ENCODE data around the gene GALNT12. TPM values are rescaled to one million over a fixed set of nuclear protein-coding genes. Genes with fewer than 3 reads are reported as not detected.

The GALNT12 gene
- total RNA-seq, 1 donor from 2014 or later: not detected

DNA sequence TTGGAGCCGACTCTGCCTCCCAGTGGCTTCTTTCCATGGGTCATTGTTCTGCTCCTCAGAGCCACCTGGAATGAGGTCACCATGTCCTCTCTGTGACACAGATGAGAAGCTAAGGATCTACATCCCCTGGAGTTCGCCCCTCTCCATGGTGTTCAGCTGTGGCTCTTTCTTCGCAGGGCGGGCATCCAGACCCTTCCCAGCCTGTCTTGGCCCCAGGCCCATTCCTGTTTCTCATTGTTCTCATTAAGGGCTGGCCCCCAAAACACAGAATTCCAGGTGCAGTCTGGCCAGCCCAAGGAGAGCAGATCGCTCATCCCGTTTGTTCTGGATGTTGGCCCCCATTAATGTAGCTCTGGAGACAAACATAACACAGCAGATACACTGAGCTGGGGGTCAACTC is 69.8 kb downstream of the GALNT12 start:
- H3K36me3 Mint-ChIP-seq (ENCODE audit: unreplicated experiment): no peaks in the 10 kb centered on the region
- peaks cover 54% of the 10 kb centered on the region for H3K27me3 Mint-ChIP-seq (ENCODE audit: unreplicated experiment)
- no peak overlapping the region for H3K4me3 Mint-ChIP-seq (ENCODE audit: unreplicated experiment)
- H3K4me1 Mint-ChIP-seq (ENCODE audit: unreplicated experiment): peaks cover 5% of the 10 kb centered on the region
- DNase-seq (ENCODE audit: extremely low spot score, unreplicated experiment): no peak
- H3K27ac Mint-ChIP-seq (ENCODE audit: unreplicated experiment): no peak overlapping the region
- H3K9me3 Mint-ChIP-seq (ENCODE audit: unreplicated experiment): no peaks in the 10 kb centered on the region
- TF ChIP-seq, protein P1, sequence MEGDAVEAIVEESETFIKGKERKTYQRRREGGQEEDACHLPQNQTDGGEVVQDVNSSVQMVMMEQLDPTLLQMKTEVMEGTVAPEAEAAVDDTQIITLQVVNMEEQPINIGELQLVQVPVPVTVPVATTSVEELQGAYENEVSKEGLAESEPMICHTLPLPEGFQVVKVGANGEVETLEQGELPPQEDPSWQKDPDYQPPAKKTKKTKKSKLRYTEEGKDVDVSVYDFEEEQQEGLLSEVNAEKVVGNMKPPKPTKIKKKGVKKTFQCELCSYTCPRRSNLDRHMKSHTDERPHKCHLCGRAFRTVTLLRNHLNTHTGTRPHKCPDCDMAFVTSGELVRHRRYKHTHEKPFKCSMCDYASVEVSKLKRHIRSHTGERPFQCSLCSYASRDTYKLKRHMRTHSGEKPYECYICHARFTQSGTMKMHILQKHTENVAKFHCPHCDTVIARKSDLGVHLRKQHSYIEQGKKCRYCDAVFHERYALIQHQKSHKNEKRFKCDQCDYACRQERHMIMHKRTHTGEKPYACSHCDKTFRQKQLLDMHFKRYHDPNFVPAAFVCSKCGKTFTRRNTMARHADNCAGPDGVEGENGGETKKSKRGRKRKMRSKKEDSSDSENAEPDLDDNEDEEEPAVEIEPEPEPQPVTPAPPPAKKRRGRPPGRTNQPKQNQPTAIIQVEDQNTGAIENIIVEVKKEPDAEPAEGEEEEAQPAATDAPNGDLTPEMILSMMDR (IDR thresholded peaks at IDR 0.05): no peak

- H3K4me1 Mint-ChIP-seq (ENCODE audit: unreplicated experiment): no peaks in the 10 kb centered on the region
- H3K4me3 Mint-ChIP-seq (ENCODE audit: unreplicated experiment): no peak overlapping the region
- no peak for DNase-seq (ENCODE audit: extremely low spot score, unreplicated experiment)
- no peak overlapping the region for H3K27ac Mint-ChIP-seq (ENCODE audit: unreplicated experiment)
- H3K36me3 Mint-ChIP-seq (ENCODE audit: unreplicated experiment): no peaks in the 10 kb centered on the region
- TF ChIP-seq, protein P1 (IDR thresholded peaks at IDR 0.05): no peak
- H3K27me3 Mint-ChIP-seq (ENCODE audit: unreplicated experiment): peaks cover 64% of the 10 kb centered on the region
- no peaks in the 10 kb centered on the region for H3K9me3 Mint-ChIP-seq (ENCODE audit: unreplicated experiment)
These were observed 71.9 kb downstream of the GALNT12 start for GRCh38 chr9:98879094-98879962.

GRCh38 chr9:98879963-98880310 is 72.5 kb downstream of the GALNT12 start:
- Mint-ChIP-seq H3K27ac (ENCODE audit: unreplicated experiment) (no peak overlapping the region), H3K4me3 (ENCODE audit: unreplicated experiment) (no peak overlapping the region), H3K9me3 (ENCODE audit: unreplicated experiment) (no peaks in the 10 kb centered on the region), H3K36me3 (ENCODE audit: unreplicated experiment) (no peaks in the 10 kb centered on the region), H3K27me3 (ENCODE audit: unreplicated experiment) (peaks cover 70% of the 10 kb centered on the region), H3K4me1 (ENCODE audit: unreplicated experiment) (no peaks in the 10 kb centered on the region)
- TF ChIP-seq, protein P1 (IDR thresholded peaks at IDR 0.05): no peak
- DNase-seq (ENCODE audit: extremely low spot score, unreplicated experiment): no peak

DNA sequence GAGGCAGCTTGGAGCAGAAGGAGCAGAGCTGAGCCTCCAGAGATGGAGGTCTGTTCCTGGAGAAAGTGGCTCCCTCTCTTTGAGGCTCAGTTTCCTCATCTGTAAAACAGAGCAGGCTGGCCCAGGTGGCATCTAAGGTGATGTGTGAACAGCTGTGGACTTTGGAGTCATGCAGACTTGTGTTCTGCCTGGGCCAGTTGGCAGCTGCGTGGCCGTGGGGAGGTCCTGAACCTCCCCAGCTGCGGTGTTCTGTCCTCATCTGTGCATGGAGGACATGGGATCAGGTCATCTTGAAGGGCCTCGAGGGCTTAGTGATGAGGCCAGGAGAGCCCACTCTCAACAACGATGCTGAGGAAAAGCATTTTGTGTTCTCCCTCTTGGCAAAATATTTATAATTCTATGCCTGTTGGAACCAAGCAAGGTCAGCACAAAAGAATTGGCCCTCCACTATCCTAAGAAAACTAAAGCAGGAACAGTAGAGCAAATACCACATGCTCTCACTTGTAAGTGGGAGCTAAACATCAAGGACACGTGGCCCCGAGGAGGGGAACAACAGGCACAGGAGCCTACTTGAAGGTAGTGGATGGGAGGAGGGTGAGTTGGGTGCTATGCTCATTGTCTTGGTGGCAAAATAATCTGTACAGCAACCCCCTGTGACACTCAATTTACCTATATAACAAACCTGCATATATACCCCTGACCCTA is 73.0 kb downstream of the GALNT12 start:
- Mint-ChIP-seq H3K27me3 (ENCODE audit: unreplicated experiment) (peaks cover 70% of the 10 kb centered on the region), H3K36me3 (ENCODE audit: unreplicated experiment) (no peaks in the 10 kb centered on the region), H3K27ac (ENCODE audit: unreplicated experiment) (no peak overlapping the region), H3K9me3 (ENCODE audit: unreplicated experiment) (no peaks in the 10 kb centered on the region), H3K4me1 (ENCODE audit: unreplicated experiment) (no peaks in the 10 kb centered on the region), H3K4me3 (ENCODE audit: unreplicated experiment) (no peak overlapping the region)
- TF ChIP-seq, protein P1 (IDR thresholded peaks at IDR 0.05): no peak
- DNase-seq (ENCODE audit: extremely low spot score, unreplicated experiment): no peak

DNA sequence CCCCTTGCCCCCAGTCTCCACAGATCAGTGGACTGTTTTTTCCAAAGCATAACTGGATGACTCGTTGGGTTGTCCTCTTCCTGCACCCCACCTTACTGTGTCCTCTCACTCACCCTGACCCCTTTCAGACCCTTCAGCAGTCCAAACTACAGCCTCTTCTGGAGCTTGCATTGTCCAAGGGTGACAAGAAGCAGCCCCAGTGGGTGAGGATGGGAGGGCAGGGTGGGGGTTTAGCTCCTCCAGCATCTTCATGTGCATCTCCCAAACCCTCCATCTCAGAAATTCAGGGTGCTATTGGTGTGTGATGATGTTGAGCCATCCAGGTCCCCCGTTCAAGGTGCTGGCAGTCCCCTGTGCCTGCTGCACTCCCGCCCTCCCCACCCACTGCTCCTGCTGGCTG is 73.9 kb downstream of the GALNT12 start:
- TF ChIP-seq, protein P1 (IDR thresholded peaks at IDR 0.05): no peak
- Mint-ChIP-seq H3K4me3 (ENCODE audit: unreplicated experiment) (no peak overlapping the region), H3K9me3 (ENCODE audit: unreplicated experiment) (no peaks in the 10 kb centered on the region), H3K4me1 (ENCODE audit: unreplicated experiment) (no peaks in the 10 kb centered on the region), H3K36me3 (ENCODE audit: unreplicated experiment) (no peaks in the 10 kb centered on the region), H3K27me3 (ENCODE audit: unreplicated experiment) (peaks cover 69% of the 10 kb centered on the region), H3K27ac (ENCODE audit: unreplicated experiment) (no peak overlapping the region)
- DNase-seq (ENCODE audit: extremely low spot score, unreplicated experiment): no peak
